KBM-7 (cell line): ENCODE data around the gene EME2.

Source experiments
- DNase-seq: peaks from one replicate; pipeline ENCODE4 v3.0.0-alpha.2; 2015
- in situ Hi-C: fragments of 300-500 bp; cut with MboI; formaldehyde crosslinking; loops from 2 replicates; pipeline ENCODE4 v1.14.3; 2020; ENCODE audit warnings: low sequenced_read_pairs, low pct_unique_long_range_greater_than_20kb, mixed read lengths

Gene EME2

DNA sequence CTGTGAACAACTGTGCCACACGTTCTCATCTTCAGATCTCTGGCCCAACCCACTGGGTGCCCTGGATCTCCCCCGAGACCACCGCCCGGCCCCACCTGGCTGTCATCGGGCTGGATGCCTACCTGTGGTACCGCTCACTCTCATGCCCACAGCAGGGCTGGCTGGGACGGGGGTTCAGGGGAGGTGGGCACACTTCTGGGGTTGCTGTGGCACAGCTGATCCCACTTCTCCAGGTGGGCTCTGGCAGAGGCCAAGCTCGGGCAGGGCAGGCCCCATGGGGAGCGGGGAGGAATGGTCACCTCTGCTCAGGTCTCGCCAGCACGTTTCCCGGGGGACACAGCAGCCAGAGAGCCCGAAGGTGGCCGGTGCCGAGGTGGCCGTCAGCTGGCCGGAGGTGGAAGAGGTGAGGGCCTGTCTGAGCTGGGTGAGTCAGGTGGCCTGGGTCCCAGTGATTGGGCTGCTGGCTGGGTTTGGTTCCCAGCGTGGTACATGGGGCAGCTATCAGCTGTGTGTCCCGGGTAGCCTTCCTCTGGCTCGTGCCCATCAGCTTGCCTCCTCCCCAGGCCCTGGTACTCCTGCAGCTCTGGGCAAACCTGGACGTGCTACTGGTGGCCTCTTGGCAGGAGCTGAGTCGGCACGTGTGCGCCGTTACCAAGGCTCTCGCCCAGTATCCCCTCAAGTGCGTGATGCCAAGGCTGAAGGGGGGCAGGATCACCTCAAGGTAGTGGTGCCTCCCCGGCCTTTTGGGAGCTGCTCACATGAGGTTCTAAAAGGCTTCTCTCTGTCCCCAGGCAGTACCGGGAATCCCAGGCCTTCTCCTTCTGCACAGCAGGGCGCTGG, 2.6 kb downstream of the EME2 start:
- in situ Hi-C loops = no loop called here

DNA sequence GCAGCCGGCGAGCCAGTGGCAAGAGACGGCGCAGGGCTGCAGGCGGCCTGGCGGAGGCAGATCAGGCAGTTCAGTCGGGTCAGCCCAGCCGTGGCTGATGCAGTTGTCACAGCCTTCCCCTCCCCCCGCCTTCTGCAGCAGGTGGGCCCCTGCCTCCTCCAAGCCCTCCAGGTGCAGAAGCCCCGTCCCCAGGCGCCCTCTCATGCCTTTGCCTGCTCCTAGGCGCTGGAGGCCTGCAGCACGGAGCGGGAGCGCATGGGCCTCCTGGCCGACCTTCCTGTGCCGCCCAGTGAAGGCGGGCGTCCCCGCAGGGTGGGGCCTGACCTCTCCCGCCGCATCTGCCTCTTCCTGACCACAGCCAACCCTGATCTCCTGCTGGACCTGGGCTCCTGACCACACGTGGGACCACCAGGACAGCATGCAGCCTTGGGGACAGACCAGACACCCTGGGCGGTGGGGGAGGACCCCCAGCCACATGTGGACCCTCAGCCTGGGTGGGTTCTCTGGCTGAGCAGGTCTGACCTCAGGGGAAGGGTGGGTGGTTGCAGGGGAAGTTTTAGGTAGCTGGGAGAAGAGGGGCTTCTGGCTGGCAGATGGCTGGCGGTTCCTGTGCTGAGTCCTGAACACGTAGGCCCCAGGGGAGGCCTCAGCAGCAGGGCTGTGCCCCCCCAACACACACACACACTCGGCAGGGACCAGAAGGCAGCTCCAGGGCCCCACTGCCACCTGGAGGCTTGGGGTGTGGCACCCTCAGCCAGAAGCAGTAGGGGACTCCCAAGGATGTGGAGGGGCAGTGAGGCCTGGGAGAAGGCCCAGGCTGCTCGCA, 3.4 kb downstream of the EME2 start:
- DNase-seq = no peak
- in situ Hi-C loops = no loop called here

More for the DNA sequence above, 2.6 kb downstream of the EME2 start:
- no peak for DNase-seq

DNA sequence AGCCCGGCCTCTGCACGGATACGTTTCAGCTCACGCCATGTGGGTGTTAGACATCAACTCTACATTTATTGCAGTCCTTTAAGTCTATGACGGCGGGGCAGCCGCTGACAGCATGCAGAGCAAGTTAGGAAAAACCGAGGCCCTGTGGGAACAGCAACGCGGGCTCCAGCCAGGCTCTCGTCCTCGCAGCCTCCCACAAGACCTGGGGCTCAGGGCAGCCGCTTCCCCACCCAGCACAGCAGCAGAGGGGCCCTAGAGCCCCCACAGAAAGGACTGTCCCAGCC, 4.0 kb downstream of the EME2 start:
- in situ Hi-C loops = no loop called here
- DNase-seq = no peak

DNA sequence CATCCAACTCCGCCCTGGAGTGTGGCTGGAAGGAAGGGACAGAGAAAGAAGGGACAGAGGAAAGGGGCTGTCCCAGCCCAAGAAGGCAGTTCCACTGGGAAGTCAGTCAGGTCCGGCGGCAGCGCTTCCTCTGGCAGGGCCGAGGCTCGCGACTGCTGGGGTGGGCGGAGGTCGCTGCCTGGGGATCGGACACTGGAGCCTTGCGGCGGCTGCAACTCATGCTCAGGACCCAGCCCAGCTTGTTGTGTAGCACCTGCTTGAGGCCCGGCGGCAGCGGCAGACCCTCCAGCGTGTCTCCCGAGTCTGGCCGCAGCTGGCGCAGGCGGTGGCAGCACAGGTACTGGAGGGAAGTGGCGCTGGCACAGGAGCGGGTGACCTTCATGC, 4.4 kb downstream of the EME2 start:
- in situ Hi-C loops = no loop called here
- no peak for DNase-seq

DNA sequence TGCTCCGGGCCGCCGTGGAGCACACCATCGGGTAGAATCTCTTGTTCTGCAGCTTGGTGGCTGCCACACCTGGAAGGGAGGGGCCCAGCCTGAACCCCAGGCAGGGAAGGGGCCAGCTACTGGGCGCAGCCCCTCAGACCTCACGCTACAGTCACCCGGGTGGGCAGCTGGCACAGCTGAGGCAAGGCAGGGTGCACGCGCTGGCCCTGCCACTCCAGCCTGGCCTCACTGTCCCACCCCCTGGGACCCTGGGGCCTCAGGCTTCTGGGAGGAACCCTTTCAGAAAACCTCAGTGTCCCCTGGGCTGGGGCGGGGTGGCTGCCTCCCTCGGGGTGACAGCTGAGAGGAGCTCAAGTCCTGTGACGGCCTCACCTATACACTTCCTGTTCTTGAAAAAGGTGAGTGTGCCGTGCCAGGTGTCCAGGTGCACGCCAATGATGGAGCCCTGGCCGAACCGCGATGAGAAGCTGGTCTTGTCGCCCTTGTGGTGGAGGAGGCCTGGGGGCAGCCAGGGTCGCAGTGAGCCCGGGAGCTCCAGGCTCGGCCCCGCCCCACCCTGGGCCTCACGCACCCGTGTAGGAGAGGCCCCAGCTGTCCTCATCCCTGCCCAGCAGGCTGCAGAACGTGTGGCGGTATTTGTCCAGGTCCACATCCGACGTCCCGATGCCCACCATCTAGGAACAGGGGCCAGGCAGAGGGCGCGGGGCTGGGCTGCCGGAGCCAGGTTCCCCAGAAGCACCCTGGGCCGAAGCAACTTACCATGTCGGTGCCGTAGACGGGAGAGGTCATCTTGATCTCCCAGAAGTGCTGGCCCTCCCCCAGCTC, 5.0 kb downstream of the EME2 start:
- in situ Hi-C loops = no loop called here
- no peak for DNase-seq

DNA sequence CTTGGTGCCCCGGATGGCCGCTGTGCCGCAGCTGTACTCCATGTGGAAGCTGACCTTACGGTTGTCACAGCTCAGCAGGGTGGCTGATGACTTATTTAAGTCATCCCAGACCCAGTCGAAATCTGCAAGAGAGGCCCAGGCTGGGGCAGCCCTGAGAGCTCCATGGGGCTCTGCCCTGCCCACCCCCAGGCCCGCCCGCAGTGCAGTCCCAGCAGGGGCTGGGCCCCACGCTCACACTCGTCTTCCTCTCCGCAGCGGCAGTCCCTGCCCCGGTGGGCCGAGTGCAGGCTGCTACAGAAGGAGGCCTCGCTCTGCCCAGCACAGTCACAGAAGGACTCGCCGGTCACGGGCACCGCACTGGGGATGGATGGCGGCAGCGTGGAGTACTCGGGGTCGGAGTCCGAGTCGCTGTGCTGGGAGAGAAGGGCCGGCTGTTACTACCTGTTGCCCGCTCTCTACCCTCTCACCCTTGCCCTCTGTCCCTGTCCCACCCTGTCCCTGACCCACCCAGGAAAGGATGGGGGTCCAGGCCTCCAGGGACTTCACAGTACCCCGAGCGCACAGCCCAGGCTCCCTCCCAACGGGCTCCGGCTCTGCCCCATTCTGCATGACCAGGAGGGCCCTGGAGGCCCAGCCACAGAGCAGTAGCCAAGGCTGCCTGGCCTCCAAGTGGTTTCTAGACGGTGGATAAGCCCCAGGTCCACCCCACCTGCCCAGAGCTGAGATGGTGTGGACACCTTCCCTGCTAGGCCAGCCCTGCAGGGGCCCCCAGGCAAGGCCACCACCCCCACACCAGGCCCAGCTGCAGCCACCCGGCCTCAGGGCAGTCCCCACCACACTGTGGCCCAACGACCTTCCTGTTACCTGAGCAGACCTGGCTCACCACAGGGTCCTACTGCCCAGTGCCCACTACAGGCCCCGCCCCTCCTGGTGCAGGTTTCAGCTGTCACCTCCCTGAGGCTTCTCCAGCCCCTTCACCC, 5.9 kb downstream of the EME2 start:
- no peak for DNase-seq
- in situ Hi-C loops = no loop called here

DNA sequence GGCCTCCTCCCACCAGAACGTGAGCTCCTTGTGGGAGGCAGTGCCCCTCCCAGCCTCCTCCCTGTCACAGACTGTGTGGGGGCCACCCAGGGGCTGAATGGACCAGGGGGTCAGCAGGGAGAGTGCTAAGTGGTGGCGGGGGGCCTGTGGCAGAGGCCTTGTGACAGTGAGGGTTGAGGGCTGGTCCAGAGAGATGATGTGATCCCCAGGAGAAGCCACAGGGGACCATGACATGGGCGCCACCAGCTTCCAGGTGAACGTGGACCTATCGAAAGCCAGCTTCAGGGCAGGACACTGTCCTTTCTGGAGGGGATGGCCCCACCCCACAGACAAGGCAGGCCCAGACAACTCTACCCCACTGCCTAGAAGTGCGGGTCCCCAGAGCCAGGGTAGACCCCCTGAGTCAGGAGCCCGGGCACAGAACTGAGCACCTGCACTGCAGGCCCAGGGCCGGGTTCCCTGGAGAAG, 6.7 kb downstream of the EME2 start:
- DNase-seq = no peak
- in situ Hi-C loops = no loop called here

DNA sequence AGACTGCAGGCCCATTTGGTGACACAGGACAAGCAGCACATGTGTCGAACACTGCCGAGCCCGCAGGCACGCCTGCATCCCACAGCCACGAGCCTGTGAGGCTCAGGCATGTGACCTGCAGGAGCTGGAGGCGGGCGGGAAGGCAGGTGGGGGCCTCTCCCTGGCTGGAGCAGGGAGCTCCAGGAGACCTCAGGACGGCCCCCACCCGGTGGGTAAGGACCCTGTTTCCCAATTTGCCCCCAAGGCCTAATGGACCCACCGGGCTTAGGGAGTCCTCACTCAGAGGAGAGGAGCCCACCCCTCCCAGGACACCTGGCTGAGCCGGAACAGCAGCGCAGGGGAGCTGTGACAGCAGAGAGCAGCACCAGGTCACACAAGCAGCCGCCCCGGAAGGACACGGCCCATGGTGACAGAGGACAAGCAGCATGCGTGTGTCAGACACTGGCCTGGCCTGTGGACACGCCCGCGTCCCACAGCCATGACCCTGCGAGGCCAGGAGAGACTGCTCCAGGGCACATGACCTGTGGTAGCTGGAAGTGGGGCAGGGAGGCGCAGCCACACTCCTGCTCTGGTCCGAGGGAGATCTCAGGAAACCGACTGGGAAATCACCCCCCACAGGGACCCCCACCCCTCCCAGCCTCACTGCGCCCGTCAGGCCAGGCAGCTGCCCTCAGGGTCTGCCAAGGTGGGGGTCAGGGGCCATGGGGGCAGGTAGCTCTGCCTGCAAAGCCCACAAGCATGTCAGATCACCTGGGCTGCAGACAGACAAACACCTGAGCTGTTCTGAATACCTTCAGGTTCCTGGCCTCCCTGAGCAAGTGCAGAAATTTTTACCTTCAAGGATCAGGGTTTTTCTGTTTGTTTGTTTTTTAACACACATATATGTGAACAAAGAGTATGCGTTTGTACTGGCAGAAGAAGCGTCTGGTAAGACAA, 7.4 kb downstream of the EME2 start:
- no peak for DNase-seq
- in situ Hi-C loops = no loop called here

DNA sequence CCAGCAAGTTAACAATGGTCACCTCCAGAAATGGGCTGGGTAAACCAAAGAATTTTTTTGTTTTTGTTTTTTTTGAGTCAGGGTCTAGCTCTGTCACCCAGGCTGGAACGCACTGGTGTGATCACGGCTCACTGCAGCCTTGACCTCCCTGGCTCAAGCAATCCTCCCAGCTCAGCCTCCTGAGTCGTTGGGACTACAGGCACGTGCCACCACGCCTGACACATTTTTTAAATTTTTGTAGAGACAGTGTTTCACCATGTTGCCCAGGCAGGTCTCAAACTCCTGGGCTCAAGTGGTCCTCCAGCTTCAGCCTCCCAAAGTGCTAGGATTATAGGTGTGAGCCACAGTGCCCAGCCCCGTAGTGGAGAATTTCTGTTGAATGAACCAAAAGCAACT, 8.1 kb downstream of the EME2 start:
- no peak for DNase-seq
- in situ Hi-C loops = no loop called here

DNA sequence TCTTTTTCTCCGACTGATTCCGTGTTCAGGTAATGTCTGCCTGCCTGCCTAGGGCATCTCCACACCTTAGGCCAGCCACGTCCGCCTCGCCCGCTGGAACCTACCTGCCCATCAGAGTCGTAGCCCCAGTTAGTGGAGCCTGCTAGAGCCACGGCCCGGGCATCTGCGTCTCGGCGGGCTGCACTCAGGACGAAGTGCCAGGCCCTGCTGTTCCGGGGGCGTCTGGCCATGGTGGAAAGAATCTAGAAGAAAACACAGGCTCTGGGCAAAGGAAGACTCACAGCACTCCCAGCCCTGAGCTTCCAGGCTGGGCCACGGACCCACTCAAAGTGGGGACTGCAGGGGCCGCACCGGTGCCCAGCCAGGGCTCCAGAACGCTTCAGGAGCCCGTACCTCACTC, 8.6 kb downstream of the EME2 start:
- no peak for DNase-seq

DNA sequence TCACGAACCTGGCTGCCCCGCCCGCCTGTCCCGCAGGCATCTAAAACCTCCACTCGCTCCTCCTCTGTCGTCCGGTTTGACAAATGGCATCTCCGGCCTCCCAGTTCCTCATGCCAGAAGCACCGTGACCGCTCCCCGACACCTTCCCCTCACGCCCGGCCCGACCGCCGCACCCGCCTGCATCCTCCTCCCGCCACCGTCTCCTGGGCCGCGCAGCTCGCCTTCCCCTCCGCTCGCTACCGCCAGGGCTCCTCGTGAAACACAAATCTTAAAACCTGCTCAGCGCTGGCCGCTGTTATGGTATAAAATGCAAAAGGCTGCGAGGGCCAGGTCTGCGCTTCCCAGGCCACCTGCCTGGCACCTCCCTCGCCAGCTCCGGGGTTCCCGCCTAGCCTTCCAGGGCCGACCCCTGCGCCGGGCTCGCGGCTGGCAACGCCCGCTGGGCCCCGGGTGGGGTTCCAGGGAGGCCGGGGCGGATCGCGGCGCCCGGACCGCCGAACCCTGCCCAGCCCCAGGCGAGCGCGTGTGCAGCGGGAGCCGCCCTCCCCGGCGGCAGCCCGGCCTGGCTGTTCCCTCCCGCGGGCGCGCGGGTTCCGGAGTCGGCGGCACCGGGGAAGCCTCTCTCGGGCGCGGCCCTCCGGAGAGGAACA, 9.3 kb downstream of the EME2 start:
- in situ Hi-C loops = no loop called here
- peak; percentile 39 for DNase-seq

More for the DNA sequence above, 8.6 kb downstream of the EME2 start:
- in situ Hi-C loops = no loop called here

DNA sequence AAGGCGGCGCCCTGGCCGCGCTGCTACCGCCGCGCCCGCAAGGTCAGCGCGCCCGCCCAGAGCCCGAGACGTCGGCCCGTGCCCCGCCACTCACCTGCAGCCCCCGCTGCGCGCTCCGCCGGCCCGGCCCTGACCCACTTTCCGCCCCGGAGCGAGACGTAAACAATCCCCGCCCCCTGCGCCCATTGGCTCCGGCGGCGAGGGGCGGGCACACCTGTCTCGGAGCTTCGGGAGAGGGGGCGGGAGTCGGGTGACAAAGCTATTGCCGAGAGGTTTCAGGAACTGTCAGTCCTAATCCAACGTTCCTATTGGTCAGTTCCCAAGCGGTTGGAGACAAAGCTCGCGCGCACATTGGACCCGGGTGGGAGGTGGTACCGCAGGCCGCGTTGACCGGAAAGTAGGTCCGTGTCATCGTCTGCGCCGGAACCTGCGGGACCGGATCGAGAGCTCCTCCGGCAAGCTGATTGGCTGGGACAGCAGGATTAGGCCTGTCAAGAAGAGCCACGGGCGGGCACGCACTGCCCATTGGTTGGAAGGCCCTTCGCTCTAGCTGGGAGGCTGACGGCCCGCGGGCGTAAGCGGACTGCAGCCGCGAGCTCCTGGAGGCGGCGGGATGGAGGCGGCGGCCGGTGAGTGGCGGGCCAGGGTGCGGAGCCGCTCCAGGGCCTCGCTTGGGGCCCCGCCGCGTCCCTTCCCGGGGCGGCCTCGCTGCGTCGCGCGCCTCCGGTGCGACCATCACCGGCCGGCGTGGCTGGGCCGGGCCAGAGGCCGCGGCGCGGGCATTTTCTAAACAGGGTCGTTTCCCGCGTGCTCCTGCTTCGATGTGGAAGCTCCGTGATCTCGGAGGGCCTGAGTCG, 10.0 kb downstream of the EME2 start, which contains the start of the genes NUBP2 and SPSB3:
Gene NUBP2, plus strand, starts transcription at position 553 of the 857 bp plus-strand sequence. Its CDS starts 61 bp downstream, at position 614.
Gene SPSB3, minus strand, starts transcription at position 164 of the 857 bp plus-strand sequence. CDS start 1,088 bp downstream, outside the sequence.
- in situ Hi-C loops = no loop called here
- DNase-seq = peak; percentile 99

DNA sequence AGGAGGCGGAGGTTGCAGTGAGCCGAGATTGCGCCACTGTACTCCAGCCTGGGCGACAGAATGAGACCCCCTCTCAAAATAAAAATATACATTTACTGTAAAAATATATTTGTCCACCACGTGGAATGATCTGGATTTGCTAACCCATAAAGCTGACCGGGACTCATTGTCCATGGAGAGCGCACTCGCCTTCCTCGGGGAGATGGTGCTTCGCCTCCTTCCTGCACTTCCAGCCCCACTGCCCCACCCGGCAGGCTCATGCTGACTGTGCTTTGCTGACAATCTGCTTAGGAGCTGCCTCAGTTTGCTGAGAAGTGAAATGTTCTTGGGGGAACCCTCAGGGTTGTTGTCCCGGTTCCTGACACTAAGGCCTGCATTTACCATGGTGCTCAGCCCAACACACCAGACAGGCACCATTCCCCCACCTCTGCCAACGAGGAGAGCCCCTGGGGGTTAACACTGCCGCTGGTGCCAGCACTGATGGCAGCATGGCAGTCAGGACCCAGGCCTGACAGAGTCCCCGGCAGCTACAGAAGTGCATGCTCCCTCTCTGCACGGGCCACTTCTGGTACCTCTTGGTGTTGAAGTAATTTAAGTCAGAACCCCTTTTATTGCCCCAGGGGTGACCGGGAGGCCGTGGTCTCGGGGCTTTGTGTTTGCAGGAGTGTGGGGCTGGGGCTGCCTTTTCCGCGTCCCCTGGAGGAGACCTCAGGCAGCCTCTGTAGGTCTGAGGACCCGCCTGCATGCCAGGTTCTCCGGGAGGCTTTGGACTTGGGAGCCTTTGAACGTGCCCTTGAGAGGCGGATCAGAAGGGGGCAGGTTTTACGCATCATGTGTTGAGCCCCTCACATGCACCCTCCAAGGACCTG, 12.6 kb downstream of the EME2 start:
- in situ Hi-C loops = no loop called here
- DNase-seq = no peak

DNA sequence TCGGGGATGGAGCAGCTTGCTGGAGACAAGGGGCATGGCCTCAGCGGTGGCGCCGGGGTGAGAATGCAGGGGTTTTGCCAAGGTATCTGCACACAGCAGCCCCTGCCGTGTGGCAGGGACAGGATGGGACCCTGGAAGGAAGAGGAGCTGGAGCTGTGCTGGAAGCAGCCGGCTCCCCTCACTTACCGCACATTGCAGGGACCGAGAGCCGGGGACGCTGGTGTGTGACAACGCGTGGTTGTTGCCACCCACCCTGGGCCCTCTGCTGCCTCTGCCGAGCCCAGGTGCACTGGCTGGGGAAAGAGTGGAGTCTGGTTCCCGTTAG, 13.2 kb downstream of the EME2 start:
- in situ Hi-C loops = no loop called here
- no peak for DNase-seq
